Mesenteric fat pad (tissue), 1 donor: Measurements from ENCODE around the gene IPO13. TPM values are rescaled to one million over a fixed set of nuclear protein-coding genes. Genes with fewer than 3 reads are reported as not detected.

Experiments
- DNase-seq: peaks from one replicate; pipeline ENCODE4 v3.0.0-alpha.2; 2020; ENCODE audit warnings: low spot score
- total RNA-seq: library from RNA; stranded (reverse); fragmentation: NEBNext Ultra II Directional; extraction: Animal tissue kit (Norgen Biotek cat#: 25700); gene quantifications from one replicate; pipeline ENCODE4 v1.2.1, GENCODE V29; 2021
- donor health status: DM: yes; HTN: yes; CAD: no.

IPO13 gene
- total RNA-seq, 1 donor from 2014 or later = 26.1 TPM

DNA sequence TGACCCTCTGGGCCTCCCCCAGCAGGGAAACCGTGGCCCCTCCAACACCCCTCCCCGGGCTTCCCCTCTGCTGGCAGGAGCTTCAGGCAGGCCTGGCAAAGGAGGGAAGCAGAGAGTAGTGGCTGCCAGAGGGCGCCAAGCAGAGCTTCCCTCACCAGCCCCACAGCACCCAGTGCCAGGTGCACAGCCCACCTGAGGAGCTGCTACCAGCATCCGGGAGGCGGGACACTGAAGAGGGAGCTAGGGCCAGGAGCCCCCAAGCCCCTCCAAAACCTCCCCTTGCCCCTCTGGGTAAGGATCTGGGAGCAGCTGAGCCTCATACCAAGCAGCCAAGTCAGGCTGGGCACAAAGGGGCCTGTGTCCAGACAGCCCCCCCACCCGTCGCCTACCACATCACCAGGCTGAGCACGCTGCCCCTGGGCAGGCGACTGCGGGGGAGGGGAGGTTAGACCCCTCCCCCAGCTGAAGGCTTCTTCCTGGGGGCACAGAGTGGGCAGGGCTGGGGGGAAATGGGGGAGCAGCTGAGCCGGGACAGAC is 64.3 kb downstream of the IPO13 start:
- no peak for DNase-seq

GRCh38 chr1:44012404-44012803 is 65.7 kb downstream of the IPO13 start:
- DNase-seq = no peak

GRCh38 chr1:44012941-44013609 is 66.3 kb downstream of the IPO13 start:
- no peak for DNase-seq

DNA sequence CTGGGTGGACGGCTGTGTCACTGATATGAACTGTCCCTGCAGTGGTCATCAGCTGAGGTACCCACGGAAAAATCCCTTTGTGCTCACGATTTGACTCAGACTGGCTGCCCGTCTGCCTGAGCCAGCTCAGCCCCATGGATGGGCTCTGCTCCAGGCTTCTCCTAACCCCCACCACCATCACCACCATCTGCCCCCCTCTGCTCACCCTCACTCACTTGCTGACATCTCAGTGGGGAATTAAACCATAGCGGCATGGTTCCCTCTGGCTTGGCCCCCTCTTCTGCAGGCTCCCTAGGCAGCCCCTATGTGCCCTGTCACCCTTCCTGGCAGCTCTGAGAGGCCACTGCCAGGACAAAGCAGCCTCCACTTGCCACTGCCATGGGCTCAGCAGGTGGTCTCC is 67.2 kb downstream of the IPO13 start:
- no peak for DNase-seq

- DNase-seq = no peak
These were observed 67.8 kb downstream of the IPO13 start for GRCh38 chr1:44014365-44015104.

DNA sequence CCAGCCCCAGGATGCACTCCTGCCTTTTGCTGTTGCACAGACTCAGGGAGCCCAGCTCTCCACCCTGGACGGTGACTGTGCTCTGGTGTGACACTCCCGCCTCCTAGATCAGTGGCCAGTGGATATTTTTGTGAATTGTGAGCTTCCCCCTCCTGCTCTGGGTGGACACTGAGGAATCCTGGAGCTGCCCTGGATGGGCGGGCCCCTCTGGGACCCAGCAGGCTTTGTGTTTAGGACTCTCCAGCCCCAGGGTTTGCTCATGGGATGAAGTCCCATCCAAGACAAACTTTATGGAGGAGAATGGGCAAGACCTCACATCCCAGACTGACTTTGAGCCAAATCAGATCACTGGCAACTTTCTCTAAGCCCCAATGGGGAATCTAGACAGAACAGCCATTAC is 68.5 kb downstream of the IPO13 start:
- no peak for DNase-seq

- no peak for DNase-seq
These were observed 69.5 kb downstream of the IPO13 start for GRCh38 chr1:44016041-44016889.

DNA sequence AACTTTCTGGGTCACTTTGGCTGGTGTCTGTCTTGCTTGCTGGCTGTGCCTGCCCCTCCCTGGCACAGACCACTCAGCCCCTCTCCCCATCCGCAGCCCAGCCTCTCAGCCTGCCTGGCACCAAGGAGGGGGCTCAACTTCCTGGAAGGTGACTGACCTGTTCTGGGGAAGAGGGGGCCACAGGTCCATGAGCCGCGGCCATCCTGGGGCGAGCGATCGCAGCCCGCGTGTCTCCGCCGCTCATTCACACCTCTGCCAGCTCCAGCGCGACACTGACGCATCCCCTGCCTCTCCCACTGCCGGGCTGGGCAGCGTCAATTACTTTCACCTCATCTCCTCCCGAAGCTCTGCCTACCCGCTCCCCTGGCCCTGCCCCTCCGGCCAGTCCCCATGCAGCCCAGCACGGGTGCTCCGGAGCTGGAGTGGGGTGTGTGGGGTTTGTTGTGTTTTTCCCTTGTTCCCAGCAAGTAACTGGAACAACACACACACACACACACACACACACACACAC is 70.2 kb downstream of the IPO13 start:
- no peak for DNase-seq

Other genes starting within 250 kb of the IPO13 start
- gene ST3GAL3, start 239.4 kb upstream of the IPO13 start, total RNA-seq = 38.5 TPM
- gene ARTN, start 13.1 kb upstream of the IPO13 start, total RNA-seq = 0.39 TPM
- gene DPH2, start 23.1 kb downstream of the IPO13 start, total RNA-seq = 23.2 TPM
- 133 TPM for gene ATP6V0B, start 28.0 kb downstream of the IPO13 start, total RNA-seq
- 66.3 TPM for gene B4GALT2, start 32.3 kb downstream of the IPO13 start, total RNA-seq
- gene CCDC24, start 44.6 kb downstream of the IPO13 start, total RNA-seq = 3.9 TPM
- gene SLC6A9, start 84.5 kb downstream of the IPO13 start, total RNA-seq = 2.2 TPM
- not detected for gene KLF17, start 171.9 kb downstream of the IPO13 start, total RNA-seq
- not detected for gene KLF18, start 194.7 kb downstream of the IPO13 start, total RNA-seq